ENCODE results near the gene CNOT4. TPM values are rescaled to one million over a fixed set of nuclear protein-coding genes. Genes with fewer than 3 reads are reported as not detected.

CNOT4 gene
- total and polyA plus RNA-seq, 2 of the 8 experiments (the other 6 are each of a cell fraction or from before 2014, with no cell fraction given) = 10.9 to 25.8 TPM

DNA sequence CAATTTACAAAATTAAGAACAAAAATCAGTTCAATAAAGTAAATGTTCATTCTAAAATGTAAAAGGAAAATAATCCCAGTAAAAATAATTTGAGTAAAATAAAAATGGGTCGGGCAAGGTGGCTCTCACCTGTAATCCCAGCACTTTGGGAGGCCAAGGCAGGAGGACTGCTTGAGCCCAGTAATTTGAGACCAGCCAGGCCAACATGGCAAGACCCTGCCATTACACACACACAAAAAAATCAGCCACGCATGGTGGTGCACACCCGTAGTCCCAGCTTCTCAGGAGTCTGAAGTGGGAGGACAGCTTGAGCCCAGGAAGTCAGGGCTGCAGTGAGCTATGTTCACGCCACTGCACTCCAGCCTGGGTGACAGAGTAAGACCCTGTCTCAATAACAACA lies 34.4 kb downstream of the CNOT4 start:
- Histone ChIP-seq H3K27me3 (replicated peaks in 1 of 4; ENCODE audit: control insufficient read depth in 3 of 4, extremely low read depth in 1 of 4, insufficient read depth in 3 of 4, low read length in 3 of 4) (no peaks in the 10 kb centered on the region), H3K18ac (ENCODE audit: extremely low read depth, low read length) (no peak overlapping the region), H3K79me1 (ENCODE audit: low read depth, low read length) (no peaks in the 10 kb centered on the region; the same call in 1 of the 2 replicates), H3K36me3 (ENCODE audit: control insufficient read depth in 2 of 4, insufficient read depth in 4 of 4, low read length in 3 of 4) (no peaks in the 10 kb centered on the region), H3K23ac (ENCODE audit: insufficient read length) (no peak overlapping the region), H3K4me1 (replicated peaks in 1 of 4; ENCODE audit: control insufficient read depth in 3 of 4, insufficient read depth in 4 of 4, low read length in 3 of 4) (no peaks in the 10 kb centered on the region), H3K4me2 (ENCODE audit: insufficient read depth in 1 of 2, low read depth in 2 of 2, low read length in 2 of 2) (no peak overlapping the region), H2BK120ac (replicated peaks; ENCODE audit: low read depth, low read length) (no peak overlapping the region), H3K23me2 (ENCODE audit: low read depth, low read length) (no peaks in the 10 kb centered on the region; the same call in 1 of the 2 replicates), H3K79me2 (ENCODE audit: control insufficient read depth in 1 of 2, insufficient read depth in 2 of 2, low read length in 2 of 2) (peaks cover 0 to 38% of the 10 kb centered on the region in 2 experiments; a peak in 2 of 4 replicates), H3K56ac (replicated peaks; ENCODE audit: insufficient read length, low read depth, low read length) (no peak overlapping the region), H2AFZ (ENCODE audit: low read length) (no peak overlapping the region), H3K14ac (ENCODE audit: insufficient read length) (no peak overlapping the region), H3K27ac (ENCODE audit: low read depth, low read length) (no peak overlapping the region), H4K8ac (ENCODE audit: extremely low read depth, insufficient read depth, low read length) (no peak overlapping the region), H3K9me3 (ENCODE audit: insufficient read depth in 2 of 2, low read depth in 1 of 2, low read length in 1 of 2) (no peaks in the 10 kb centered on the region), H2BK5ac (ENCODE audit: low read depth, low read length) (no peak overlapping the region), H2BK15ac (ENCODE audit: low read length) (no peak overlapping the region), H3K9ac (replicated peaks in 1 of 4; ENCODE audit: extremely low read depth in 1 of 4, low read depth in 3 of 4, low read length in 3 of 4) (no peak overlapping the region), H3K4me3 (ENCODE audit: extremely low read depth in 1 of 4, insufficient read depth in 2 of 4, low read depth in 3 of 4, low read length in 4 of 4) (no peak overlapping the region), H2AK5ac (ENCODE audit: low read depth, low read length) (no peak overlapping the region), H3K4ac (replicated peaks; ENCODE audit: insufficient read length, low read depth, low read length) (no peak overlapping the region), H4K20me1 (replicated peaks in 1 of 2; ENCODE audit: control insufficient read depth in 1 of 2, insufficient read depth in 2 of 2, low read length in 2 of 2) (peaks cover 0 to 1% of the 10 kb centered on the region in 2 experiments), H2BK20ac (ENCODE audit: low read length) (no peak overlapping the region), H2BK12ac (ENCODE audit: low read depth, low read length) (no peak overlapping the region), H4K5ac (ENCODE audit: insufficient read length, low read depth, low read length) (no peak overlapping the region), H4K91ac (replicated peaks; ENCODE audit: insufficient read length, low read length) (no peak overlapping the region)
- DNase-seq (ENCODE audit: low read depth in 1 of 2, low spot score in 2 of 2) (no peak), FAIRE-seq (no peak)
- ChIA-PET POLR2A (ENCODE audit: partially characterized antibody) (no interaction called here), CTCF (ENCODE audit: partially characterized antibody) (interaction anchor here (0.7 to 1.1 kb wide), 3 partner anchors 20 to 194 kb away, joined by 3 read pairs; no protein-coding TSS in a partner anchor)
- 93% methylated on average over 4 of the region's 4 CpGs; no CpG with 5 or more reads in 1 of the 2 experiments for WGBS, 2 experiments (ENCODE audit: extremely low coverage in 1 of 2, insufficient coverage in 1 of 2, insufficient read length in 1 of 2, insufficient replicate concordance in 2 of 2, low coverage in 1 of 2, low lambda C conversion rate in 2 of 2, missing lambda C conversion rate in 1 of 2)
- TF ChIP-seq RXRA (IDR thresholded peaks at IDR 0.05; ENCODE audit: insufficient read depth, low read depth, low read length) = no peak
